Measurements from ENCODE around the gene CTNND2. TPM values are rescaled to one million over a fixed set of nuclear protein-coding genes. Genes with fewer than 3 reads are reported as not detected.

Gene CTNND2
- total RNA-seq, 1 experiment from 2014 or later, result not detected

GRCh38 chr5:11429254-11429653 lies 475.0 kb downstream of the CTNND2 start:
- BruUV-seq (replicated peaks), result no TSS peak
- DNase-seq (ENCODE audit: unreplicated experiment), result no peak
- intact Hi-C loops (cut with micrococcal nuclease), result no loop called here
- peaks cover 7% of the 10 kb centered on the region for H3K36me3 Mint-ChIP-seq (ENCODE audit: insufficient read depth, unreplicated experiment)
- peaks cover 48% of the 10 kb centered on the region for H3K27me3 Mint-ChIP-seq (ENCODE audit: insufficient read depth, unreplicated experiment)
- TF ChIP-seq CTCF (IDR thresholded peaks at IDR 0.05; ENCODE audit: unreplicated experiment), result no peak
- ChIA-PET CTCF (interaction anchor here (1.5 kb wide), 1 partner anchor 23 kb away, joined by 6 read pairs; no protein-coding TSS in a partner anchor), POLR2A (no interaction called here)
- no peak overlapping the region for H3K4me3 Mint-ChIP-seq (ENCODE audit: unreplicated experiment)
- H3K9me3 Mint-ChIP-seq (ENCODE audit: unreplicated experiment), result no peaks in the 10 kb centered on the region
- H3K4me1 Mint-ChIP-seq (ENCODE audit: insufficient read depth, unreplicated experiment), result no peaks in the 10 kb centered on the region
- no peak overlapping the region for H3K27ac Mint-ChIP-seq (ENCODE audit: low read depth, unreplicated experiment)

- BruUV-seq (replicated peaks), result no TSS peak
- peaks cover 7% of the 10 kb centered on the region for H3K36me3 Mint-ChIP-seq (ENCODE audit: insufficient read depth, unreplicated experiment)
- intact Hi-C loops (cut with micrococcal nuclease), result no loop called here
- H3K4me1 Mint-ChIP-seq (ENCODE audit: insufficient read depth, unreplicated experiment), result no peaks in the 10 kb centered on the region
- CTCF ChIA-PET, result no interaction called here
- TF ChIP-seq CTCF (IDR thresholded peaks at IDR 0.05; ENCODE audit: unreplicated experiment), result no peak
- POLR2A ChIA-PET, result no interaction called here
- DNase-seq (ENCODE audit: unreplicated experiment), result no peak
- H3K9me3 Mint-ChIP-seq (ENCODE audit: unreplicated experiment), result no peaks in the 10 kb centered on the region
- H3K27me3 Mint-ChIP-seq (ENCODE audit: insufficient read depth, unreplicated experiment), result peaks cover 44% of the 10 kb centered on the region
- H3K27ac Mint-ChIP-seq (ENCODE audit: low read depth, unreplicated experiment), result no peak overlapping the region
- H3K4me3 Mint-ChIP-seq (ENCODE audit: unreplicated experiment), result no peak overlapping the region
Observed at GRCh38 chr5:11427569-11427968, 476.7 kb downstream of the CTNND2 start.

GRCh38 chr5:11426442-11426841 lies 477.8 kb downstream of the CTNND2 start:
- no peaks in the 10 kb centered on the region for H3K4me1 Mint-ChIP-seq (ENCODE audit: insufficient read depth, unreplicated experiment)
- no peaks in the 10 kb centered on the region for H3K9me3 Mint-ChIP-seq (ENCODE audit: unreplicated experiment)
- CTCF ChIA-PET, result interaction anchor here (0.6 to 0.7 kb wide), 2 partner anchors 69 to 149 kb away, joined by 3 read pairs; no protein-coding TSS in a partner anchor
- H3K27ac Mint-ChIP-seq (ENCODE audit: low read depth, unreplicated experiment), result no peak overlapping the region
- intact Hi-C loops (cut with micrococcal nuclease), result no loop called here
- DNase-seq (ENCODE audit: unreplicated experiment), result no peak
- BruUV-seq (replicated peaks), result no TSS peak
- TF ChIP-seq CTCF (IDR thresholded peaks at IDR 0.05; ENCODE audit: unreplicated experiment), result no peak
- POLR2A ChIA-PET, result no interaction called here
- H3K27me3 Mint-ChIP-seq (ENCODE audit: insufficient read depth, unreplicated experiment), result peaks cover 33% of the 10 kb centered on the region
- no peak overlapping the region for H3K4me3 Mint-ChIP-seq (ENCODE audit: unreplicated experiment)
- peaks cover 7% of the 10 kb centered on the region for H3K36me3 Mint-ChIP-seq (ENCODE audit: insufficient read depth, unreplicated experiment)

GRCh38 chr5:11422342-11422741 lies 481.9 kb downstream of the CTNND2 start:
- TF ChIP-seq CTCF (IDR thresholded peaks at IDR 0.05; ENCODE audit: unreplicated experiment), result no peak
- Mint-ChIP-seq H3K4me1 (ENCODE audit: insufficient read depth, unreplicated experiment) (no peaks in the 10 kb centered on the region), H3K27me3 (ENCODE audit: insufficient read depth, unreplicated experiment) (peaks cover 19% of the 10 kb centered on the region), H3K9me3 (ENCODE audit: unreplicated experiment) (peaks cover 6% of the 10 kb centered on the region), H3K27ac (ENCODE audit: low read depth, unreplicated experiment) (no peak overlapping the region), H3K4me3 (ENCODE audit: unreplicated experiment) (no peak overlapping the region), H3K36me3 (ENCODE audit: insufficient read depth, unreplicated experiment) (no peaks in the 10 kb centered on the region)
- no peak for DNase-seq (ENCODE audit: unreplicated experiment)
- CTCF ChIA-PET, result interaction anchor here (0.5 to 1.2 kb wide), 3 partner anchors 9 to 67 kb away, joined by 3 to 6 read pairs (median 4); no protein-coding TSS in a partner anchor
- POLR2A ChIA-PET, result no interaction called here
- intact Hi-C loops (cut with micrococcal nuclease), result no loop called here
- no TSS peak for BruUV-seq (replicated peaks)

Data from MCF 10A (cell line).